Gastrocnemius medialis (tissue), 4 donors: ENCODE data around the gene VWC2. TPM values are rescaled to one million over a fixed set of nuclear protein-coding genes. Genes with fewer than 3 reads are reported as not detected.

ENCODE experiments used
- ATAC-seq, 2 donors: fragments of 150-250 bp; one replicate each; pipeline ENCODE4 v1.9.1; 2016
- DNase-seq, 2 donors: peaks; one replicate each; pipeline ENCODE4 v3.0.0-alpha.2; 2019
- H3K27ac ChIP-seq, 4 donors: fragments of 200-600 bp; sonication (generic); 1 replicate in 1 of 4; 2 replicates in 3 of 4; pipeline ENCODE4 v1.5.1; 2016 to 2018; ENCODE audit warnings: mild to moderate bottlenecking in 2 of 4, moderate library complexity in 1 of 4
- H3K27me3 ChIP-seq, 3 donors: fragments of 200-600 bp; sonication (generic) in 2 of 3; 1 replicate in 1 of 3; 2 replicates in 2 of 3; pipeline versions ENCODE4 v1.5.1 to v1.6.0; 2016 to 2019; ENCODE audit warnings: mild to moderate bottlenecking in 1 of 3, moderate library complexity in 1 of 3
- H3K36me3 ChIP-seq, 2 donors: fragments of 200-600 bp; sonication (generic) in 1 of 2; one replicate each; pipeline ENCODE4 v1.5.1; 2017 to 2018
- H3K4me1 ChIP-seq, 2 donors: fragments of 200-600 bp; sonication (generic) in 1 of 2; one replicate each; pipeline ENCODE4 v1.5.1; 2016 to 2017; ENCODE audit warnings: mild to moderate bottlenecking in 2 of 2
- H3K4me3 ChIP-seq, 4 donors: fragments of 200-600 bp; sonication (generic) in 3 of 4; 1 replicate in 1 of 4; 2 replicates in 3 of 4; pipeline ENCODE4 v1.5.1; 2016 to 2019; ENCODE audit warnings: mild to moderate bottlenecking in 2 of 4
- H3K9me3 ChIP-seq, 3 donors: fragments of 200-600 bp; sonication (generic) in 2 of 3; 1 replicate in 1 of 3; 2 replicates in 2 of 3; pipeline ENCODE4 v1.5.1; 2016 to 2019
- CTCF ChIP-seq, 5 experiments: fragments of 450-650 bp in 3 of 5; fragments of 200-600 bp in 2 of 5; sonication (generic) in 2 of 5; IDR thresholded peaks in 4 of 5; conservative IDR thresholded peaks in 1 of 5; 1 replicate in 4 of 5; 2 replicates in 1 of 5; pipeline ENCODE4 v1.5.1; 2016 to 2019; ENCODE audit warnings: antibody characterized with exemption in 5 of 5, mild to moderate bottlenecking in 3 of 5, moderate library complexity in 3 of 5
- POLR2A ChIP-seq, 2 donors: fragments of 450-650 bp; IDR thresholded peaks; one replicate each; pipeline ENCODE4 v1.6.1; 2017; ENCODE audit warnings: antibody characterized with exemption in 2 of 2, mild to moderate bottlenecking in 2 of 2, moderate library complexity in 2 of 2
- in situ Hi-C, 4 donors: fragments of 200-750 bp; cut with MboI; loops; one replicate each; pipeline versions ENCODE4 v1.15.0 to v1.8.0; 2017; ENCODE audit warnings: low sequenced_read_pairs in 4 of 4
- intact Hi-C: fragments of 100-400 bp; cut with DNase I; formaldehyde crosslinking; loops from one replicate; pipeline ENCODE4 v1.15.1; 2023; ENCODE audit warnings: low total_unique reads
- total RNA-seq, 4 donors: library from RNA; depleted of rRNA; stranded (reverse); fragments of >200 nt; gene quantifications; one replicate each; pipeline versions ENCODE4 v1.1.0 to v1.2.3, GENCODE V29; 2016

Gene VWC2
- total RNA-seq, 4 donors from 2014 or later, result not detected

GRCh38 chr7:49866076-49866735, 92.8 kb downstream of the VWC2 start:
- H3K9me3 ChIP-seq, result no peaks in the 10 kb centered on the region
- no peak for TF ChIP-seq POLR2A (IDR thresholded peaks at IDR 0.05)
- no peak for TF ChIP-seq CTCF (IDR thresholded peaks at IDR 0.05 in 4 of 5, conservative IDR thresholded peaks at IDR 0.05 in 1 of 5)
- no peaks in the 10 kb centered on the region for H3K4me1 ChIP-seq
- H3K4me3 ChIP-seq, result no peak overlapping the region
- H3K36me3 ChIP-seq, result no peaks in the 10 kb centered on the region
- no peak overlapping the region for H3K27ac ChIP-seq
- in situ Hi-C loops, result no loop called here
- intact Hi-C loops, result no loop called here
- DNase-seq (no peak), ATAC-seq (no peak)
- H3K27me3 ChIP-seq, result no peaks in the 10 kb centered on the region

- no peaks in the 10 kb centered on the region for H3K9me3 ChIP-seq
- DNase-seq, result no peak
- no peak for TF ChIP-seq POLR2A (IDR thresholded peaks at IDR 0.05)
- TF ChIP-seq CTCF (IDR thresholded peaks at IDR 0.05 in 4 of 5, conservative IDR thresholded peaks at IDR 0.05 in 1 of 5), result no peak
- H3K36me3 ChIP-seq, result no peaks in the 10 kb centered on the region
- intact Hi-C loops (no loop called here), in situ Hi-C loops (no loop called here)
- no peaks in the 10 kb centered on the region for H3K4me1 ChIP-seq
- no peaks in the 10 kb centered on the region for H3K27me3 ChIP-seq
- no peak overlapping the region for H3K4me3 ChIP-seq
- H3K27ac ChIP-seq, result no peak overlapping the region
- ATAC-seq, result no peak
Measured at GRCh38 chr7:49866910-49867309, 93.5 kb downstream of the VWC2 start.

- TF ChIP-seq CTCF (IDR thresholded peaks at IDR 0.05 in 4 of 5, conservative IDR thresholded peaks at IDR 0.05 in 1 of 5) (no peak), POLR2A (IDR thresholded peaks at IDR 0.05) (no peak)
- Histone ChIP-seq H3K27me3 (no peaks in the 10 kb centered on the region), H3K9me3 (no peaks in the 10 kb centered on the region), H3K36me3 (no peaks in the 10 kb centered on the region), H3K4me3 (no peak overlapping the region), H3K4me1 (no peaks in the 10 kb centered on the region), H3K27ac (no peak overlapping the region)
- intact Hi-C loops (no loop called here), in situ Hi-C loops (no loop called here)
- no peak for ATAC-seq
- DNase-seq, result no peak
Measured at GRCh38 chr7:49873420-49873819, 100.0 kb downstream of the VWC2 start.

GRCh38 chr7:49875336-49875735, 101.9 kb downstream of the VWC2 start:
- H3K9me3 ChIP-seq, result no peaks in the 10 kb centered on the region
- intact Hi-C loops (no loop called here), in situ Hi-C loops (no loop called here)
- DNase-seq (no peak), ATAC-seq (no peak)
- no peak overlapping the region for H3K4me3 ChIP-seq
- TF ChIP-seq POLR2A (IDR thresholded peaks at IDR 0.05) (no peak), CTCF (IDR thresholded peaks at IDR 0.05 in 4 of 5, conservative IDR thresholded peaks at IDR 0.05 in 1 of 5) (no peak)
- no peaks in the 10 kb centered on the region for H3K27me3 ChIP-seq
- H3K27ac ChIP-seq, result no peak overlapping the region
- no peaks in the 10 kb centered on the region for H3K36me3 ChIP-seq
- no peaks in the 10 kb centered on the region for H3K4me1 ChIP-seq

GRCh38 chr7:49876202-49876601, 102.8 kb downstream of the VWC2 start:
- no peak for DNase-seq
- H3K9me3 ChIP-seq, result no peaks in the 10 kb centered on the region
- ATAC-seq, result no peak
- in situ Hi-C loops (no loop called here), intact Hi-C loops (no loop called here)
- no peaks in the 10 kb centered on the region for H3K27me3 ChIP-seq
- no peak overlapping the region for H3K4me3 ChIP-seq
- H3K36me3 ChIP-seq, result no peaks in the 10 kb centered on the region
- TF ChIP-seq POLR2A (IDR thresholded peaks at IDR 0.05) (no peak), CTCF (IDR thresholded peaks at IDR 0.05 in 4 of 5, conservative IDR thresholded peaks at IDR 0.05 in 1 of 5) (no peak)
- no peak overlapping the region for H3K27ac ChIP-seq
- no peaks in the 10 kb centered on the region for H3K4me1 ChIP-seq
